ENCODE results near the gene HS3ST3A1.

The HS3ST3A1 gene

DNA sequence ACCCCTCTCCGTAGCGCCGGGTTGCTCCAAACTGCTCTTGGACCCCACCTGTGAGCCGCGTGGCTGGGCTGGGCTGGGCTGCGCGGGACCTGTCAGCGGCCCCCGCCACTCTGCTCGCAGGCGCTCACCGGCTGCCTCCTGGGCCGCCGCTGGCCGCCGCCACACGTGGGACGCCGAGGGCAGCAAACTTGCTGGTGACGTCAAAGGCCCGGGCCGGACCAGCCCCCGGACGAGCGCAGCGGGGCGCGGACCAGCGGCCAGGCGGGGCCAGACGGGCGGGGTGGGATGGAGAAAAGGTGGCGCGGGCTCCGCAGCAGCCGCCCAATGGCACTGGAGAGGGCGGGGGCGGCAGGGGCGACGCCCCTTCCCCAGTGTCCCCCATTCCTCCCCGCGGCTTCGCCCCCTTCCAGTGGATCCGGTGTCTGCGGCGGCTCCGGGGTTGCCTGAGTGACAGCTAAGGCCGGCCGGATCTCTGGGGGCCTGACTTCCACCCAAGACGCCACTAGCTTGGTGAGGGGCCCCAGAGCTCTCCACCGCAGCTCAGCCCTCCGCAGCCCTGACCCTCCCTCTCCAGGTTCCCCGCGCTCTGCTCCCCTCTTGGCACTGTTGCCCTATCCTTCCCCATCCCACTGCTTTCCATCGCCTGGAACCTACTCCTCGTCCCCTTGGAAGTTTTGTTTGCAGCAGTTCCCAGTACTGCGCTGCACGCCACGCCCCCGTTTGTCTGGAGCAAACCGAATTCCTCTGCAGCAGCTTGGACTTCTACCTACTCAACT, at the start of gene HS3ST3A1:
HS3ST3A1 (minus strand) TSS at position 154 of the 776 bp plus-strand sequence. CDS start 800 bp downstream, outside the sequence.
- DNase-seq (ENCODE audit: low read depth in 2 of 2) = no peak

DNA sequence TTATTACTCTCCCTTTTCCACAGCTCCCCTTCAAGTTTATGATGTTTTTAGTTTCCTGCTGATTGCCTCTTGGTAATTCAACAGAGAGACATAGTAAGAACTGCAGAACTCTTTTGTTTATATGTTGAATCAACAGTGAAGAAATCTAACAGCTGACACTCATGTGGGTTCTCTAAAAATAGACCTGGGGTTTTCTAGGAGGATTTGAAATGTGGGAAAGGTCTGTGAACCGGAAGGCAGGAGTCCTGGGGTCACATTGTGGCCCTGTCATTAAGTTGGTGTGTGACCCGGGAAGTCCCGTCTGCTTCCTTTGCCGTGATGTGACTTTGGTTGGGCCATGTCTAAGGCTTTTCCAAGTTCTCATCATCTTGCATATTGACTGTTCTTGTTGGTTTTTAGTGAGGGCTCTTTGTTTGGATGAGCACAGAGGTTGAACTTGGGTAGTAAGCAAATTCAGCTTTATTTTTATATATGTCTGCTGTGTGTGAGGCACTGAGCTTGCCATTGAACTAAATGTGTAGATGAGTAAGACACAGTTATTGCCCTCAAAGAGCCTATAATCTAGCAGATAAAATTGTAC, 48.5 kb upstream of the HS3ST3A1 start:
- no peak for DNase-seq (ENCODE audit: low read depth in 2 of 2)

DNA sequence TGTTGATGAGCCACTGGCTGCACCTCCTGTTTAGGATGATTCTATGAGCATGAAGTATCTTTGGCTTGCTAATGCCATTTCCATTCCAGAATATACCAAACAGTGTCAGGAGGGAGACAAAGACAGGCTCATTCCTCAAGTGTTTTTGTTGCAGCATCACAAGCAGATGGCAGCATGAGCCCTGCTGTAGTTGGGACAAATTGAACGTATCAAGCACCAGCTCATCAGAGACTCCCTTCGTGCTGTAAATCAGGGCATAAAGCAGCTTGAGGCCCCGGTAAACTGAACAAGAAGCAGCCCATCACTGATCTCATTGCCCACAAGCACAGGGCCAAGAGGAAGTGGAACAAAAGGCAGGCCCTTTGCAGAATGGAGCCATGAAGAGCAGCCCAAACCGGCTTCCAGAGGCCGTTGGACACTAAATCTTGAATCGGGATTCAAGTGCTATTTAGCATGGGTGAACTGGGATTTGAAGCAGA, 45.9 kb upstream of the HS3ST3A1 start:
- no peak for DNase-seq (ENCODE audit: low read depth in 2 of 2)

DNA sequence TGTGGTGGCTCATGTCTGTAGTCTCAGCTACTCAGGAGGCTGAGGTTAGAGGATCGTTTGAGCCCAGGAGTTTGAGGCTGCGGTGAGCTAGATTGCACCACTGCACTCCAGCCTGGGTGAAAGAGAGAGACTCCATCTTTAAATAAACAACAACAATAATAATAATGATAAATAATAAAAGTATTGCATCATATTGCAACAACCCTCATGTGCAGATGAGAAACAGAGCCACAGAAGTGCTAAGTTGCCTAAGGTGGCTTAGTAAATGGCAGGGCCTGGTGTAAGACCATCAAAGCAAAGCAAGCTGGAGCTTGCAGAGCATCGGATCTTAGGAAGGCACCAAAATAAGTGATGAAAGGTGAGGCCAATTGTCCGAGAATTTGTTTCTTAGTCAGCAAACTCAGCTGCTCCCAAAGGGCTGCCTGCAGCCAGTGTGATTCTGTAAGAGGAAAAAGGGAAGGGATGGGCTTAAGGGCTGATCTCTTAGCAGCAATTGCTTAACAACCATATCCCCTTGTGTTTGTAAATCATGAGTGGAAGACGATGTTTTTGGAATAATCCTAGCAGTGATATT, 45.3 kb upstream of the HS3ST3A1 start:
- DNase-seq (ENCODE audit: low read depth in 2 of 2) = no peak

DNA sequence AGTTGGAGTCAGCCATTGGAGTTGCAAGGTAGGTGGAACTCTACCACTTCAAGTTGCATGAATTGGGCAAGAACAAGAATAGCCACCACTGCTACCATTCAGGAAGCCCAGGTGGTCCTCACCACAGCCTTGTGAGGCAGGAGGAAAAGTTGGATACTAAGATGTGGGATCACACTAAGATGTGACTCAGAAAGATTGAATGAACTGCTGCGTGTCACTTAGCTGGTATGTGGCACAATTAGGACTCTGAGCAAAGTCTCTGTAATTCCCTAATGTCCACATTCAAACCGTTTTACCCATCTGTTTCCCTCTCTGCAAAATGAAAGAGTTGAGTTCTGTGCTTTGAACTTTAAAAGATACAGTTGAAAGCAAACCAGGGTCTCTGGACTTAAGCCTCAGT, 44.7 kb upstream of the HS3ST3A1 start:
- DNase-seq (ENCODE audit: low read depth in 2 of 2) = no peak

DNA sequence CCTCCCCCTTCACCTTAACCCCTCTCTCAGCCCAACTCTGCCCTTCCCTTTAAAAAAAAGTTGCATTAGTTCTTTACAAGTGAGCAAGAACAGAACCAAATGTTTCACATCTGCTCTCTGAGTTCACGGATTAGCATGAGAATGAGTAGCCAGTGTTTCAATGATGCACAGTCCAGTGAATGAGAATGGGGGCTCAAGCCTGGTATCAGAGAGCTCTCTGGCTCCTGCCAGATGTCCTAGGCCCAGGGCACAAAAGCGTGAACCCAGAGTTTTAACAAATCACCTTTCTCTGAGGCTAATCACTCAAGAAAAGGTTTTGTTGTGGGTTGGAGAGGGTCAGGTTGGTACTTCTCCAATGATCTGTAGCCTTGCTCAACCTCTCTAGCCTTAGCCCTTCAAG, 41.5 kb upstream of the HS3ST3A1 start:
- no peak for DNase-seq (ENCODE audit: low read depth in 2 of 2)

DNA sequence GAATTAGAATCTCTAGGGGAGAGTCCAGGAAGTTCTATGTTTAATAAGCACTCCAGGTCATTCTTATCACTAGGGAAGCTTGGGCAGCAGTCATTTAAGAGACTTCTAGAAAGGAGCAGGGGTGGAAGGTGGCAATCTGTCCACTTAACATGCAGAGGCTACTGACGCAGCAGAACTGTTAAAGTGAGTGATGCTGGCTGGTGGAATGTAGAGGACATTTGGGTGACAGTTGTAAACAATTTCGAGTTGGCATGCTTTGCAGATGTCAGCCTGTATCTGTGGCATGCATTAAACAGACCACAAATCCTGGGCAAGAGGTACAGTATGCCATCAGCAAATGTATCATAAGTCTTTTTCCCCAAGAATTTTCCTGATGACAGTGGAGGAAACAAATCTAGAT, 40.5 kb upstream of the HS3ST3A1 start:
- no peak for DNase-seq (ENCODE audit: low read depth in 2 of 2)

DNA sequence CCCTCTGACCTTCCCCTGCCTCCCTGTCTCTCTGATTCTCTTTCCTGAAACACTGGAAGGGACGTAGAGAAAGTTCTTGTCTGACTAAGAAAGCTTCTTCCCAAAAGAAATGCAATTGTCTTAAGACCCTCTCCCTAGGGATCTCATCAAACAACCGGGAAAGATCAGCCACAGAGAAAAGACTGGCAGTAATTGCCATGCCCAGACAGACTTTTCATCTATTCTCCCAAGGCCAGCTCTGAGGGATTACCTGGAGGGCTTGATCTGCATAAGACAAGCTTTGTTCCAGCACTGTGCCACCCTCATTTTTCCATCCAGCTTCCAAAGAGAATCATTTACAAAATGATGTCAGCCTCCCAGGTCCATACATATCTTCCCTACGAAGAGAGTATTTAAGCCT, 38.8 kb upstream of the HS3ST3A1 start:
- DNase-seq (ENCODE audit: low read depth in 2 of 2) = no peak

DNA sequence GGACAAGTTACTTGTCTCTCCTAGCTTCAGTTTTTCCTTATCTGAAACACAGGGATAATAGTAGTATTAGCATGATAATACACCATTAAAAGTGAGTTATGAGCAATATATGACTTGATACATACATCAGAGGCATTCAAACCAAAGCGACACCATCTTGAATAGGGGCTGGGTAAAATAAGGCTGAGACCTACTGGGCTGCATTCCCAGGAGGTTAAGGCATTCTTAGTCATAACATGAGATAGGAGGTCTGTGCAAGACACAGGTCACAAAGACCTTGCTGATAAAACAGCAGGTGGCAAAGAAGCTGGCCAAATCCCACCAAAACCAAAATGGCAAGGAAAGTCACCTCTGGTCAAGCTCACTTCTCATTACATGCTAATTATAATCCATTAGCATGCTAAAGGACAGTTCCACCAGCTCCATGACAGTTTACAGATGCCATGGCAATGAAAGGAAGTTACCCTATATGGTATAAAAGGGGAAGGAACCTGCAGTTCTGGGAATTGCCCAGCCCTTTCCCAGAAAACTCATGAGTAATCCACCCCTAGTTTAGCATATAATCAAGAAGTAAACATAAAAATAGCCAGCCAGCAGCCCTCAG, 37.2 kb upstream of the HS3ST3A1 start:
- DNase-seq (ENCODE audit: low read depth in 2 of 2) = no peak

DNA sequence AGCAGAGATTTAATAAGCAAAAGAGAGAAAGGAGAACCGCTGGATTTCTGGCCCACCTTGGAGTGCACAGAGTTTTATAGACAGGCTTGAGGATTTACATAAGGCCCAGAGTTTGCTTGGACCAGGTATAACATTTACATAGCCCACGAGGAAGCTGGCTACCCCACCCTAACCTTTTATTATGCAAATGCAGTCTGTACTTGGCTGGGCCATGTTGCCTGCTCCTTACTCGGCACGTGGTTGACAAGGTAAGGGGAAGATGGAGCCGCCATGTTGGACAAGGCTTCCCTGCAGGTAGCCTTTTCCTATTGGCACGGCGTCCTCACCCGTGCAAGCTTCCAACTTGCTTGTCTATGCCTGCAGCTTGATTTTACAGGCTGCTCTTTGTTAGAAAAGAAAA, 35.2 kb upstream of the HS3ST3A1 start:
- no peak for DNase-seq (ENCODE audit: low read depth in 2 of 2)

DNA sequence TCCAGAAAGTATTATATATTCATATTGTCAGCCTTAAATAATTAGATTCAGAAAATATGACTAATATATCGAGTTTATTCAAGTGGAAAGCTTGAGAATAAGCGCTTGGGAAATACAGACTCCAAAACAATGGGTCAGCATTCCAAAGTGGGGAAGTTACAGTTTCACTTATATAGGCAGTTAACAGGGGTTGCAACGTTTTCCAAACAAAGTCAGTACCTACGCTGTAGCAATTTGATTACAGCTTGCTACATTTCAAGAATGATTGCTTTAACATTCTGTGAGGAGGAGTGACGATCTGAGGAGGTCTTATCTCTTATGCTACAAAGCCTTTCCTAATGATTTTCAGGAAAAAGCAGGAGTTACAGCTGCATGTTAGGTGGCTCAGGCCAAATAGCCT, 34.2 kb upstream of the HS3ST3A1 start:
- DNase-seq (ENCODE audit: low read depth in 2 of 2) = no peak

DNA sequence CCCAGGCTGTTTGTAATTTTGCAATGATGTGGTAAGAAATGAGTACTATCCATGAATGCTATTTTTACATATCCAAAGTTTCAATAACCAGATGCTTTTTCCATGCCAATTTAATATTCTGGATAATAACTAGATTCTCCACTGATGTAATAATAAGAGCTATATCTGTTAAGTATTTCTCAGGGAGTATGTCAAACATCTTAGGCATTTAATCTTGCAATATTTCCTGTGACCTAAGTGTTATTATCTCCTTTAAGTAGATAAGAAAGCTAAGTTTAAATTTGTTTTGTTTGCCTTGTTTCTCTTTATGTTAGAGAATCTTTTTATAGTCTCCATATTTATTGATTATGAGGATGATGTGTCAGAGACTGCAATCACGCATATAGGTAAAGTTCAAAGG, 32.3 kb upstream of the HS3ST3A1 start:
- DNase-seq (ENCODE audit: low read depth in 2 of 2) = no peak

DNA sequence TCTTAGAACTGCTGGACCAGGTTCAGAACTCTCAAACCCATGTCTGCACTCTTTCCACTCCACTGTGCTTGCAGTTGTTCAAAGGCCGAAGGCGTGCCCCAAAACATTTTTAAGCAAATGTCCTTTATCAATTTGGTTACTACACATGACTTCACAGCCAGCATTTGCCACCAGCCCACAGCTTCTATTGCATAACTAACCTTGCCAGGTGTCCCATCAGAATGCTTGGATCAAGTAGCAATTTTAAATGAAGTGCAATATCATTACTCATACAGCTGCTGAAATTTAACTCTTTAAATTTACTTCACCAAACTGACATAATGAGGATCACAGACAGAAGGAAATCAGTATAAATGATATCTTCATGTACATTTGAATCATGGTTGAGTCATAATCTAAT, 29.8 kb upstream of the HS3ST3A1 start:
- DNase-seq (ENCODE audit: low read depth in 2 of 2) = no peak

DNA sequence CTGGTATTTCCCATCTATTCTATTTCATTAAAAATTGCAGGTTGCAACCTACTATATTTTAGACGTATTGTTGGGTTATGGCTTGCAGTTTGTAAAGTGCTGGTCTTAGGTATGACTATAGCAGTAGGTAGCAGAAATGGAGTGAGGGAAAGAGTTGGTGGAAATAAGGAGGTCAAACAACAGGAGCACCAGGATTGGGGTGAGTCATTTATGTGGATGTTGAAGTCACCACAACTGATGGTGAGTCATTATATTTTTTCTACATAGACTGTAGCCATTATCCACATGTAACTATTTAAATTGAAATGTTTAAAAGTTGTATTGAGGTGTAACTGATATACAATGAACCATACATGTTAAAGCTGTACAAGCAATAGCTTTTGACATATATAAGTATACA, 25.0 kb upstream of the HS3ST3A1 start:
- no peak for DNase-seq (ENCODE audit: low read depth in 2 of 2)

DNA sequence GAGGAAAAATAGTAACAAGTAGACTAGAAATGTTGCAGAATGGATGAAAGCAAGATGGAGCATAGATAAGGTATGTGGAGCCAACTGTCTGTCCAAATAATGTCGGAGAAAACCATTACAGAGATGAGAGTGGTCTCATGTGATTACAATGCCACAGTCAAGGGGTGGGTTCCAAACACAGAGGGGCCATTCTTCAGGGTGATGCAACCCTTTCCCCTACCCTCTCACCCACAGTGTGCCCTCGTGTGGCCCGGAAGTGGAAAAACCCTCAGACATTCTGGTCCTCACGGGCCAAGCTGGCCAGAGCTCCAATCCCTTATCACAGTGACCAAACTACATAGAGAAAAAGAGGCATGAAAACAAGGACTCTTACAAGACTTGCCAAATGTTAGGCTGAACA, 17.7 kb upstream of the HS3ST3A1 start:
- no peak for DNase-seq (ENCODE audit: low read depth in 2 of 2)

DNA sequence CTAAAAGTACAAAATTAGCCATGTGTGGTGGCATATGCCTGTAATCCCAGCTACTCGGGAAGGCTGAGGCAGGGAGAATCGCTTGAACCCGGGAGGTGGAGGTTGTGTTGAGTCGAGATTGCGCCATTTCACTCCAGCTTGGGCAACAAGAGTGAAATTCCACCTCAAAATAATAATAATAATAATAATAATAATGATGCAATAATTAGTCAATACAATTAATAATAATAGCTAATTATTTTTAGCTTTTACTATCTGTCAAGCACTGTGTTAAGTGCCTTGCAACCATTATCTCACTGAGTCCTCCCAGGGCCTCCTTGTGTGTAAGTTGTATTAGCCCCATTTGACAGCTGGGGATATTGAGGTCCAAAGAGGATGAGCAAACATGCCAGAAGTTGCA, 14.3 kb upstream of the HS3ST3A1 start:
- no peak for DNase-seq (ENCODE audit: low read depth in 2 of 2)

DNA sequence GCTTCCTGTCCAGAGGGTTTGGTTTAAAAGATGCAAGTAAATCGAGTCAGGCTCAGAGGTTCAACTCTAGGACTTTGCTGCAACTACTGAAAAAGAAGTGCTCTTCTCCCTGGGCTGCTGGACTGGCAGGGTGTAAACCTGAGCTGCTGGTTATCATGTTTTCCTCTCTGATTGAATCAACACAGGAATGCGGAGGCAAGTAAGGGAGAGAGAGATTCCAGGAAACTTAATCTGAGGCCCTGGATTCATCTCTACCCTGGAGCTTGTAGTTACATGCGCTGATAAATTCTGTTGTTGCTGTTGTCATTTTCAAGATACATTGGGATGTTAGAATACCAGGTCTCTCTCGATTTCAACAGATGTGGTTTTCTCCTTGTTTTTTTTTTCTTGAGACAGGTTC, 8.2 kb upstream of the HS3ST3A1 start:
- no peak for DNase-seq (ENCODE audit: low read depth in 2 of 2)

DNA sequence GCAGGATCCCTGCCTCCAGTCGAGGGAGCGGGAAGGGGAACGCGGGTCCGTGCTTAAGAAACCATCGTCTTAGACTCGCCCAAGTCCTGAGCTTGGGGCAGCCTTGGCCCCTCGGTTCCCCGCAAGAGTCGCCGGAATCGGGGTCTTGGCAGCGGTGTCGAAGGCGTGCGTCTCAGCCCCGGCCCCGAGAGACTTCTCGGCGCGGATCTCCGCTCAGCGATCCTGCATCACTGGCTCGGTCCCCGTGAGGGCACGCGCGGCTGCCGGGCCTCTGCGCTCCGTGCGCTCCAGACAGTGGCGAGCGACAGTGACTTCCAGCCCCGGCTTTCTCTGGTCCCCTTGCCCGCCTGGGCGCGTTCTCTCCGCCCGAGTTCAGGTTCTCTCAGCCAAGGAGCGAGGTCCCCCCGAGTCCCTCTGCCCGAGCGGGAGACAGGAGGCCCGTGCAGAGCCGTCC, 380 bp downstream of the HS3ST3A1 start:
- no peak for DNase-seq (ENCODE audit: low read depth in 2 of 2)

DNA sequence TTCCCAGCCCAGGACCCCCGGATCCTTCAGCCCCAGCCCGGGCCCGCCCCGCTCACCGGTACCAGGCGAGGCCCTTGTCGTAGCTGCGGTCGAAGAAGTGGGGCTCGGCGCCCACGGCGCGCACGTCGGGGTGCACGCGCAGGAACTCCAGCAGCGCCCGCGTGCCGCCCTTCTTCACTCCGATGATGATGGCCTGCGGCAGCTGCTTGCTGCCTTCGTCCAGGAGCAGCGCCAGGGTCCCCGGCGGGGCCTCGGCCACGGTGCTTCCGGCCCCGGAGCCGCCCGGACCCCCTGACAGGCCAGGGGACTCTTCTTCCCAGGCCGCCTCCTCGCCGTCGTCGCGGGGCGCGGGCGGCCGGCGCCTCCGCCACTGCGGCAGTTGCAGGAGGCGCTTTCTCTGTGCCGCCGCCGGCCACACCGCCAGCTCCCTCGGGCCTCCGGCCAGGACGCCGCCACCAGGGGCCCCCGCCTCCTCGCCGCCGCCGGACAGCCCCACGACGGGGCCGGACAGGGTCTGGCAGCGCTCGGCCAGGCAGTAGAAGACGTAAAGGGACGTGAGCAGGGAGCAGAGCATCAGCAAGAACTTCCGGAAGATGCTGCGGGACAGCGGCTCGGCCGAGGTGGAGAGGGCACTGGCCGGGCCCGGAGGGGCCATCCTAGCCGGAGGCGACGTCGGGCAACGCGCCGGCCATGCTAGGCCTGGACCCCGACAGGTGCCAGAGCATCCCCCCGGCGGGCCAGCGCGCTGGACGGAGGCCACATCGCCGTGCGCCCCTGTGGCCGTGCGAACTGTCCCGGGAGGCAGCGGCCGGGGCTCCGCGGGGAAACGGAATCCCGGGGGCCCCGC, 1.0 kb downstream of the HS3ST3A1 start:
- no peak for DNase-seq (ENCODE audit: low read depth in 2 of 2)

DNA sequence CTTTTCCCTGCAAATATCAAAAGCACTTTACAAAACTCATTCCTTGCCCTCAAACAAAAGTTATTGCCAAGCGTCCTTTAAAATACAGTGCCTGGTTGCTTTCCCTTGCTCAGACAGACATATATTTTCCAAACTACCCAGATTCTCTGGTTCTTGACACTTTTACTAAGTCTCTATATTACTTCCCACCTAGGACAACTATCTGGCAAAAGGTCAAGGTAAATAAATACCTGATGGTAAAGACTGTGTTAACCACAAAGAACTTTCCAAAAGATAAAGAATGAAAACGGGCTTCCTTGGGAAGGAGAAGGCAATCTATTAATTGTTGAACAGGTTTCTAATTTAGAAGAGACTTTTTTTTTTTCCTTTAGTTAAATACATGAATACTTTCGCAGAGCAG, 1.9 kb downstream of the HS3ST3A1 start:
- no peak for DNase-seq (ENCODE audit: low read depth in 2 of 2)

DNA sequence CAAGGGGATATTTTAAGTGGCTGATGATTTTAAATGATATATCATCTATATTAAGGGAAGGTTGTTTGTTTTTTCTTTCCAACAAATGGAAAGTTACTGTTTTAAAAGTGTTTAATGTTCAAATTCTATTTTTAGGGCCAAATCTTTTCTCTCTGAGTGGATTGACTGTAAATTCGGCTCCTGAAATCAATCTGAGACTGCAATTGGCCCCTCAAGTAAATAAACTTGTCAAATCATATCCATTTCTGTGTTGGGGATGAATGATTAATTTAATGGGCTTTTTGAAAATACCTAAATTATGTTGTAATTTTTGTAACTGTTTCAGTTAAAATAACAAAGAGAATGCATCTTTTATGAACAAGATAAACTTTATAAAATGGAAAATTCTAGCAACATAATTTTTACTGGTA, 2.6 kb downstream of the HS3ST3A1 start:
- DNase-seq (ENCODE audit: low read depth in 2 of 2) = no peak

All from activated CD8-positive, alpha-beta memory T cell treated with anti-CD3 and anti-CD28 coated beads for 4 hours (primary cell).